ENCODE results near the gene RNF40. TPM values are rescaled to one million over a fixed set of nuclear protein-coding genes. Genes with fewer than 3 reads are reported as not detected.

Gene RNF40
- total and polyA plus RNA-seq, 2 of the 8 experiments (the other 6 are each of a cell fraction or from before 2014, with no cell fraction given): 38.5 to 68.7 TPM

- Histone ChIP-seq H3K14ac (ENCODE audit: insufficient read length) (no peak overlapping the region), H3K79me2 (ENCODE audit: control insufficient read depth in 1 of 2, insufficient read depth in 2 of 2, low read length in 2 of 2) (no peaks in the 10 kb centered on the region), H3K9me3 (ENCODE audit: insufficient read depth in 2 of 2, low read depth in 1 of 2, low read length in 1 of 2) (no peaks in the 10 kb centered on the region; a peak in 1 of 4 replicates), H4K20me1 (replicated peaks in 1 of 2; ENCODE audit: control insufficient read depth in 1 of 2, insufficient read depth in 2 of 2, low read length in 2 of 2) (no peaks in the 10 kb centered on the region), H3K4me1 (replicated peaks in 1 of 4; ENCODE audit: control insufficient read depth in 3 of 4, insufficient read depth in 4 of 4, low read length in 3 of 4) (no peaks in the 10 kb centered on the region), H3K18ac (ENCODE audit: extremely low read depth, low read length) (no peak overlapping the region), H3K23me2 (ENCODE audit: low read depth, low read length) (no peaks in the 10 kb centered on the region), H2BK15ac (ENCODE audit: low read length) (no peak overlapping the region), H2BK20ac (ENCODE audit: low read length) (no peak overlapping the region), H3K27me3 (replicated peaks in 1 of 4; ENCODE audit: control insufficient read depth in 3 of 4, extremely low read depth in 1 of 4, insufficient read depth in 3 of 4, low read length in 3 of 4) (no peaks in the 10 kb centered on the region), H3K4me3 (ENCODE audit: extremely low read depth in 1 of 4, insufficient read depth in 2 of 4, low read depth in 3 of 4, low read length in 4 of 4) (no peak overlapping the region), H3K79me1 (ENCODE audit: low read depth, low read length) (no peaks in the 10 kb centered on the region), H4K8ac (ENCODE audit: extremely low read depth, insufficient read depth, low read length) (no peak overlapping the region), H3K4ac (replicated peaks; ENCODE audit: insufficient read length, low read depth, low read length) (no peak overlapping the region), H2BK5ac (ENCODE audit: low read depth, low read length) (no peak overlapping the region), H3K56ac (replicated peaks; ENCODE audit: insufficient read length, low read depth, low read length) (no peak overlapping the region), H3K4me2 (ENCODE audit: insufficient read depth in 1 of 2, low read depth in 2 of 2, low read length in 2 of 2) (no peak overlapping the region), H4K91ac (replicated peaks; ENCODE audit: insufficient read length, low read length) (no peak overlapping the region), H2AFZ (ENCODE audit: low read length) (no peak overlapping the region), H3K9ac (replicated peaks in 1 of 4; ENCODE audit: extremely low read depth in 1 of 4, low read depth in 3 of 4, low read length in 3 of 4) (no peak overlapping the region), H4K5ac (ENCODE audit: insufficient read length, low read depth, low read length) (no peak overlapping the region), H3K23ac (ENCODE audit: insufficient read length) (no peak overlapping the region), H2BK120ac (replicated peaks; ENCODE audit: low read depth, low read length) (no peak overlapping the region), H3K27ac (ENCODE audit: low read depth, low read length) (no peak overlapping the region), H3K36me3 (ENCODE audit: control insufficient read depth in 2 of 4, insufficient read depth in 4 of 4, low read length in 3 of 4) (no peaks in the 10 kb centered on the region), H2BK12ac (ENCODE audit: low read depth, low read length) (no peak overlapping the region), H2AK5ac (ENCODE audit: low read depth, low read length) (no peak overlapping the region)
- WGBS, 2 experiments (ENCODE audit: extremely low coverage in 1 of 2, insufficient coverage in 1 of 2, insufficient read length in 1 of 2, insufficient replicate concordance in 2 of 2, low coverage in 1 of 2, low lambda C conversion rate in 2 of 2, missing lambda C conversion rate in 1 of 2): 88% methylated on average over 17 of the region's 17 CpGs; no CpG with 5 or more reads in 1 of the 2 experiments
- no peak for FAIRE-seq
- POLR2A ChIA-PET (ENCODE audit: partially characterized antibody): no interaction called here
- CTCF ChIA-PET (ENCODE audit: partially characterized antibody): interaction anchor here (0.8 to 4.4 kb wide), 4 partner anchors 13 to 35 kb away, joined by 3 to 18 read pairs (median 4); no protein-coding TSS in a partner anchor
- no peak for DNase-seq (ENCODE audit: low read depth in 1 of 2, low spot score in 2 of 2)
- no peak for TF ChIP-seq MAFK (IDR thresholded peaks at IDR 0.05; ENCODE audit: low read depth, low read length)
- no peak for TF ChIP-seq RNF2 (IDR thresholded peaks at IDR 0.05; ENCODE audit: borderline replicate concordance, low read depth, low read length, missing control alignments, poor library complexity, severe bottlenecking)
- TF ChIP-seq SIN3A (conservative IDR thresholded peaks at IDR 0.05 in 1 of 2, IDR thresholded peaks at IDR 0.05 in 1 of 2; ENCODE audit: low read depth in 1 of 2, low read length in 2 of 2): no peak
- TF ChIP-seq SP2 (IDR thresholded peaks at IDR 0.05; ENCODE audit: low read length): no peak
- no peak for TF ChIP-seq HDAC6 (IDR thresholded peaks at IDR 0.05; ENCODE audit: low read depth, low read length)
- no peak for TF ChIP-seq POU5F1 (IDR thresholded peaks at IDR 0.05; ENCODE audit: low read depth, low read length)
- TF ChIP-seq GTF2F1 (IDR thresholded peaks at IDR 0.05; ENCODE audit: borderline replicate concordance, low read depth, low read length): no peak
- TF ChIP-seq RAD21 (IDR thresholded peaks at IDR 0.05 in 1 of 2, conservative IDR thresholded peaks at IDR 0.05 in 1 of 2; ENCODE audit: low read depth in 2 of 2, low read length in 2 of 2): no peak
- no peak for TF ChIP-seq KDM1A (IDR thresholded peaks at IDR 0.05; ENCODE audit: borderline replicate concordance, low read length)
- no peak for TF ChIP-seq KDM5A (IDR thresholded peaks at IDR 0.05; ENCODE audit: low read length)
- no peak for TF ChIP-seq YY1 (IDR thresholded peaks at IDR 0.05; ENCODE audit: low read depth, low read length)
- no peak for TF ChIP-seq NANOG (IDR thresholded peaks at IDR 0.05; ENCODE audit: insufficient read depth, low read depth, low read length, poor library complexity, severe bottlenecking)
- no peak for TF ChIP-seq EP300 (IDR thresholded peaks at IDR 0.05; ENCODE audit: borderline replicate concordance in 1 of 2, low read depth in 2 of 2, low read length in 2 of 2)
- TF ChIP-seq BRCA1 (IDR thresholded peaks at IDR 0.05; ENCODE audit: low read depth, low read length): no peak
Measured at GRCh38 chr16:30821891-30822290, 59.8 kb downstream of the RNF40 start.

Measured in H1 (cell line).